ENCODE results near the gene FADS2. TPM values are rescaled to one million over a fixed set of nuclear protein-coding genes. Genes with fewer than 3 reads are reported as not detected.

Gene FADS2
- total RNA-seq, 4 donors from 2014 or later, result 17.6 to 40.0 (median 33.4) TPM

DNA sequence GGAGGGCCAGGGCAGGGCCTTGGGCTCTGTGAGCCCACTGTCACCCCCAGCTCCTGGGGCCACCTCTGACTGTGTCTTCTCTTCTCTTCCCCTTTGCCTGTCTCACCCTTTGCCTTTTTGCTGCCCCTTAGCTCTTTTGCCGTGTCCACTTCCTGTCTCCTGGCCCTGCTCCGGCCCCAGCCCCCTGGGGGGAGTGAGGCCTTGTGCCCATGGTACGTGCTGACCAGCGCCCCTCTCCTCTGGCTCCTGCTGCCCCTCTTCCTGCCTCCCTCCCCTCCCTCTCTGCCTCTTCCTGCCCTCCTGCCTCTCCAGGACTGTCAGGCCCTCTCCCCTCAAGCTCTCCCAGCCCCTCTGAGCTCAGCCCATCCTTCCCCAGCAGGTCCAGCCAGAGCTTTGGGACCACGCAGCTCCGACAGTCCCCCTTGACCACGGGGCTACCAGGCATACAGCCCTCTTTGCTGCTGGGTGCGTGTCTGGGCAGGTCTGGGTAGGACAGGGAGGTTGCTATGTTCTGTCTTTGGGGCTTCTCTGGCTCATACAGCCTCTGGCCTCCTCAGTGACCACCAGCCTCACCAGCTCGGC, 47.4 kb upstream of the FADS2 start:
- H3K27ac ChIP-seq, result no peak overlapping the region
- H3K4me1 ChIP-seq, result peaks cover 0 to 14% (median 8%) of the 10 kb centered on the region in 3 donors
- no peak overlapping the region for H3K4me3 ChIP-seq
- H3K9me3 ChIP-seq, result no peaks in the 10 kb centered on the region
- TF ChIP-seq POLR2A (IDR thresholded peaks at IDR 0.05), result no peak
- TF ChIP-seq POLR2AphosphoS5 (IDR thresholded peaks at IDR 0.05), result no peak
- no peak for TF ChIP-seq CTCF (IDR thresholded peaks at IDR 0.05)
- TF ChIP-seq EP300 (IDR thresholded peaks at IDR 0.05), result no peak
- WGBS, 2 donors (ENCODE audit: low coverage in 1 of 2), result 80% methylated on average over 7 of the region's 9 CpGs; no CpG with 5 or more reads in 1 of the 2 donors
- H3K36me3 ChIP-seq, result peaks cover 0 to 51% of the 10 kb centered on the region in 2 donors
- no peak for ATAC-seq
- peaks cover 13% of the 10 kb centered on the region for H3K27me3 ChIP-seq

GRCh38 chr11:61781585-61781984, 46.5 kb upstream of the FADS2 start:
- Histone ChIP-seq H3K4me3 (no peak overlapping the region), H3K9me3 (no peaks in the 10 kb centered on the region), H3K27me3 (peaks cover 11% of the 10 kb centered on the region), H3K4me1 (peaks cover 0 to 13% (median 8%) of the 10 kb centered on the region in 3 donors), H3K27ac (no peak overlapping the region), H3K36me3 (peaks cover 0 to 60% of the 10 kb centered on the region in 2 donors)
- ATAC-seq, result no peak
- WGBS, 2 donors (ENCODE audit: low coverage in 1 of 2), result no CpG with 5 or more reads among the region's 5 CpGs
- TF ChIP-seq POLR2A (IDR thresholded peaks at IDR 0.05) (no peak), CTCF (IDR thresholded peaks at IDR 0.05) (no peak), EP300 (IDR thresholded peaks at IDR 0.05) (no peak), POLR2AphosphoS5 (IDR thresholded peaks at IDR 0.05) (no peak)

DNA sequence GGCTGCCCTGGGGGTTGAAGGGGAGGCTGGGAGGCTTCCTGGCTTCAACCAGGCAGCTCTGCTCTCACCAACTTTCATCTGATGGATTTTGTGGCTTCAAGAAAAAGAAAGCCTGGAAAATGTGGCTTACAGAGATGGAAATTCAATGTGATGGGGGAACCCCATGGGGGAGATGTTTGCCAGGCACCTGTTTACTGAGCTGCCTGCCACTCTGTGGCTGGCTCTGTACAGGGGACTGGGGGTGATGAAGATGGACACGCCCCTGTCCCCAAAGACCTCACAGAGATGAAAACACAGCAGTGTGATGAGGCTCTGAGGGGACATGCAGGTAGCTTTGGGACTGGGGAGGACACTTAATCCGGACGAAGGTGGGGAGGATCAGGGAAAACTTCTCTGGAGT, 45.8 kb upstream of the FADS2 start:
- H3K27me3 ChIP-seq, result peaks cover 4% of the 10 kb centered on the region
- TF ChIP-seq CTCF (IDR thresholded peaks at IDR 0.05) (no peak), POLR2AphosphoS5 (IDR thresholded peaks at IDR 0.05) (no peak), EP300 (IDR thresholded peaks at IDR 0.05) (no peak), POLR2A (IDR thresholded peaks at IDR 0.05) (no peak)
- no peak for ATAC-seq
- H3K36me3 ChIP-seq, result peaks cover 0 to 68% of the 10 kb centered on the region in 2 donors
- WGBS, 2 donors (ENCODE audit: low coverage in 1 of 2), result 89 to 91% methylated on average over 3 of the region's 3 CpGs
- peaks cover 0 to 6% (median 4%) of the 10 kb centered on the region in 3 donors for H3K4me1 ChIP-seq
- H3K4me3 ChIP-seq, result no peak overlapping the region
- H3K9me3 ChIP-seq, result no peaks in the 10 kb centered on the region
- H3K27ac ChIP-seq, result no peak overlapping the region

DNA sequence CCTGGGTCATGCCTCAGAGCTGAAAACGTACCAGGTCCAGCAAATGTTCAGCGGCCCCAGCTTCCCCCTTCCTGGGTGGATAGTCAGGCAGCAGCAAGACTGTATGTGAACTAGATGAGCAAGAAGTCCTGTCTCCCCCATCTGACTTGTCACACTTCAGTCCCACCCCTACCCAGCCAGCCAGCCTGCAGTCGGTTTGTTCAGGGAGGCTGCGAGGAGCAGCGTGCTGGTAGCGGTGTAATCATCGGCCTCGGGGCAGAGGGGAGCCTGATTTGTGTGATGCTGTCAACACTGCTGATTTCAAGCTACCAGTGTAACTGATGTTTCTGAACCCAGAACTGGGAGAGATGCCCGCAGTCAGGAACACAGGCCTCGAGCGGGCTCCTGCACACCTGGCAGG, 45.3 kb upstream of the FADS2 start:
- Histone ChIP-seq H3K36me3 (peaks cover 0 to 73% of the 10 kb centered on the region in 2 donors), H3K27ac (no peak overlapping the region), H3K27me3 (no peaks in the 10 kb centered on the region), H3K4me3 (no peak overlapping the region), H3K4me1 (peaks cover 0 to under 1% (median 0%) of the 10 kb centered on the region in 3 donors), H3K9me3 (no peaks in the 10 kb centered on the region)
- no peak for TF ChIP-seq EP300 (IDR thresholded peaks at IDR 0.05)
- no peak for TF ChIP-seq CTCF (IDR thresholded peaks at IDR 0.05)
- no peak for TF ChIP-seq POLR2AphosphoS5 (IDR thresholded peaks at IDR 0.05)
- TF ChIP-seq POLR2A (IDR thresholded peaks at IDR 0.05), result no peak
- 76% methylated on average over 8 of the region's 11 CpGs; no CpG with 5 or more reads in 1 of the 2 donors for WGBS, 2 donors (ENCODE audit: low coverage in 1 of 2)
- no peak for ATAC-seq
